Caco-2 (cell line): ENCODE results near the gene TIPRL. TPM values are rescaled to one million over a fixed set of nuclear protein-coding genes. Genes with fewer than 3 reads are reported as not detected.

Experiments used
- BruUV-seq: library from RNA; stranded (reverse); fragments of 400-500 nt; replicated peaks from 2 replicates; lab custom pipeline; 2021; lab: Mats Ljungman, UMichigan
- CTCF ChIA-PET: fragments of 300-600 bp; sonication (Branson Sonifier 250); formaldehyde crosslinking; loops from one replicate; lab custom pipeline; 2022; ENCODE audit warnings: antibody characterized with exemption; lab: Charles Lee
- POLR2A ChIA-PET: fragments of 300-600 bp; sonication (Branson Sonifier 250); formaldehyde crosslinking; loops from one replicate; lab custom pipeline; 2022; ENCODE audit warnings: antibody characterized with exemption; lab: Charles Lee
- DNase-seq, 2 experiments: peaks; one replicate each; pipeline versions ENCODE4 v3.0.0 to v3.0.0-alpha.2; 2020 to 2022
- H3K27me3 ChIP-seq: replicated peaks from 2 replicates; pipeline ENCODE4 v1.6.0; 2011; ENCODE audit warnings: low read length; ENCODE audit not compliant: control insufficient read depth, insufficient read depth
- H3K36me3 ChIP-seq: 2 replicates; pipeline ENCODE4 v1.5.1; 2011; ENCODE audit warnings: low read length; ENCODE audit not compliant: control insufficient read depth, insufficient read depth
- H3K4me1 ChIP-seq: fragments of 250-450 bp; sonication (Bioruptor Pico); 2 replicates; pipeline ENCODE4 v1.5.1; 2020; ENCODE audit warnings: mild to moderate bottlenecking
- H3K4me3 ChIP-seq: 2 replicates; pipeline ENCODE4 v1.5.1; 2011; ENCODE audit warnings: low read depth, mild to moderate bottlenecking, control low read depth, low read length
- H3K9me3 ChIP-seq: fragments of 250-450 bp; sonication (Bioruptor Pico); 2 replicates; pipeline ENCODE4 v1.5.1; 2020; ENCODE audit warnings: mild to moderate bottlenecking, moderate library complexity
- H3K27ac Mint-ChIP-seq: one replicate; pipeline ENCODE4 v1.8.0; 2022; ENCODE audit warnings: mixed read lengths; ENCODE audit not compliant: unreplicated experiment
- H3K27me3 Mint-ChIP-seq: one replicate; pipeline ENCODE4 v1.8.0; 2022; ENCODE audit warnings: mixed read lengths; ENCODE audit not compliant: insufficient read depth, unreplicated experiment
- H3K36me3 Mint-ChIP-seq: one replicate; pipeline ENCODE4 v1.8.0; 2022; ENCODE audit warnings: mild to moderate bottlenecking, mixed read lengths; ENCODE audit not compliant: insufficient read depth, unreplicated experiment
- H3K4me1 Mint-ChIP-seq: one replicate; pipeline ENCODE4 v1.8.0; 2022; ENCODE audit warnings: low read depth, mixed read lengths; ENCODE audit not compliant: unreplicated experiment
- H3K4me3 Mint-ChIP-seq: one replicate; pipeline ENCODE4 v1.8.0; 2022; ENCODE audit warnings: mild to moderate bottlenecking, moderate library complexity, mixed read lengths; ENCODE audit not compliant: unreplicated experiment
- H3K9me3 Mint-ChIP-seq: one replicate; pipeline ENCODE4 v1.8.0; 2022; ENCODE audit warnings: mixed read lengths; ENCODE audit not compliant: unreplicated experiment
- intact Hi-C: fragments of 100-400 bp; cut with micrococcal nuclease; formaldehyde crosslinking; loops from one replicate; pipeline ENCODE4 v1.10.0; 2022; ENCODE audit not compliant: unreplicated experiment
- total RNA-seq: library from RNA; stranded (reverse); gene quantifications from 2 replicates; pipeline ENCODE4 v1.2.3, GENCODE V29; 2022
- TF ChIP-seq, protein P1 (sequence below), 2 experiments: fragments of 200-600 bp in 1 of 2; IDR thresholded peaks; 1 replicate in 1 of 2; 2 replicates in 1 of 2; pipeline versions ENCODE4 v1.5.1 to v1.8.0; 2011 to 2022; ENCODE audit warnings: antibody characterized with exemption in 1 of 2, control low read depth in 1 of 2, inconsistent platforms in 1 of 2, low read depth in 1 of 2, low read length in 1 of 2, mild to moderate bottlenecking in 1 of 2, moderate library complexity in 1 of 2; ENCODE audit not compliant: insufficient read depth in 1 of 2, severe bottlenecking in 1 of 2, unreplicated experiment in 1 of 2

Gene TIPRL
- total RNA-seq, 1 experiment from 2014 or later, result 38.1 TPM

DNA sequence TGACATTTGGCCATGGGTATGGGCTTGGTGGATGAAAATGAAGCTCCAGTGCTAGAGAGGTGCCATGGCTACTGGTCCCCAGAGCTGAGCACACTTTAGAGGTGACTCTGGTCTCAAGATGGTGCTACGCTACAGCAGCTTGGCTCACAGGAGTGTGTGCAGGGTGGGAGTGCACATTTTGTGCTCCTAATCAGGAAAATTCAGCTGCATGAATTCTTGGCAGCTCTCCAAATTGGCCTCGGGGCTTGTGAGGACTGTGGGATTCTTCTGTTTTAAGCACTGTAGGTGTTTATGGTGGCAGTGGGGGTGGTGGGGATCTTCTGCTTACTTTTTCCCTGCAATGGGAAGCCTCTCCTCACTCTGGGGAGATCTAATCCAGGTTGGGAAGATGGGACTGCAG lies 17.3 kb upstream of the TIPRL start:
- POLR2A ChIA-PET, result no interaction called here
- intact Hi-C loops, result no loop called here
- Histone ChIP-seq H3K27me3 (no peaks in the 10 kb centered on the region), H3K9me3 (peaks cover 34% of the 10 kb centered on the region), H3K4me3 (no peak overlapping the region), H3K4me1 (no peaks in the 10 kb centered on the region), H3K36me3 (no peaks in the 10 kb centered on the region)
- DNase-seq, result no peak
- H3K27ac Mint-ChIP-seq, result no peak overlapping the region
- no peaks in the 10 kb centered on the region for H3K4me1 Mint-ChIP-seq
- H3K36me3 Mint-ChIP-seq, result no peaks in the 10 kb centered on the region
- BruUV-seq, result no TSS peak
- H3K27me3 Mint-ChIP-seq, result no peaks in the 10 kb centered on the region
- TF ChIP-seq, protein P1, sequence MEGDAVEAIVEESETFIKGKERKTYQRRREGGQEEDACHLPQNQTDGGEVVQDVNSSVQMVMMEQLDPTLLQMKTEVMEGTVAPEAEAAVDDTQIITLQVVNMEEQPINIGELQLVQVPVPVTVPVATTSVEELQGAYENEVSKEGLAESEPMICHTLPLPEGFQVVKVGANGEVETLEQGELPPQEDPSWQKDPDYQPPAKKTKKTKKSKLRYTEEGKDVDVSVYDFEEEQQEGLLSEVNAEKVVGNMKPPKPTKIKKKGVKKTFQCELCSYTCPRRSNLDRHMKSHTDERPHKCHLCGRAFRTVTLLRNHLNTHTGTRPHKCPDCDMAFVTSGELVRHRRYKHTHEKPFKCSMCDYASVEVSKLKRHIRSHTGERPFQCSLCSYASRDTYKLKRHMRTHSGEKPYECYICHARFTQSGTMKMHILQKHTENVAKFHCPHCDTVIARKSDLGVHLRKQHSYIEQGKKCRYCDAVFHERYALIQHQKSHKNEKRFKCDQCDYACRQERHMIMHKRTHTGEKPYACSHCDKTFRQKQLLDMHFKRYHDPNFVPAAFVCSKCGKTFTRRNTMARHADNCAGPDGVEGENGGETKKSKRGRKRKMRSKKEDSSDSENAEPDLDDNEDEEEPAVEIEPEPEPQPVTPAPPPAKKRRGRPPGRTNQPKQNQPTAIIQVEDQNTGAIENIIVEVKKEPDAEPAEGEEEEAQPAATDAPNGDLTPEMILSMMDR (IDR thresholded peaks at IDR 0.05; ENCODE audit: insufficient read depth in 1 of 2, low read depth in 1 of 2, low read length in 1 of 2, severe bottlenecking in 1 of 2, unreplicated experiment in 1 of 2), result no peak
- H3K4me3 Mint-ChIP-seq, result no peak overlapping the region
- CTCF ChIA-PET, result no interaction called here
- H3K9me3 Mint-ChIP-seq, result peaks cover 44% of the 10 kb centered on the region

DNA sequence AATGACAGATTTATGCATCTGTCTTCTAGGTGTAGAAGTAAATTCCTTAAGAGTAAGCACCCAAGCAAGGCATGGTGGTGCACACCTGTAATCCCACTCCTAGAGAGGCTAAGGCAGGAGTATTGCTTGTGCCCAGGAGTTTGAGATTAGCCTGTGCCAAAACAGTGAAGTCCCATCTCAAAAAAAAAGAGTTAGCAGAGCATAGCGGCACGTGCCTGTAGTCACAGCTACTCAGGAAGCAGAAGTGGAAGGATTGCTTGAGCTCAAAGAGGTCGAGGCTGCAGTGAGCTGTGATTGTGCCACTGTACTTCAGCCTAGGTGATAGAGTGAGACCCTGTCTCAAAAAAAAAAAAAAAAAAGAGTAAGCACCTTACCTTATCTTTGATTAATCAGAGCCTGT lies 15.1 kb upstream of the TIPRL start:
- Histone ChIP-seq H3K9me3 (peaks cover 21% of the 10 kb centered on the region), H3K36me3 (no peaks in the 10 kb centered on the region), H3K27me3 (no peaks in the 10 kb centered on the region), H3K4me3 (no peak overlapping the region), H3K4me1 (no peaks in the 10 kb centered on the region)
- no TSS peak for BruUV-seq
- Mint-ChIP-seq H3K4me1 (no peaks in the 10 kb centered on the region), H3K9me3 (peaks cover 33% of the 10 kb centered on the region), H3K27me3 (no peaks in the 10 kb centered on the region), H3K27ac (no peak overlapping the region), H3K4me3 (no peak overlapping the region), H3K36me3 (no peaks in the 10 kb centered on the region)
- CTCF ChIA-PET, result interaction anchor here (0.6 kb wide), 1 partner anchor 81 kb away, joined by 3 read pairs; no protein-coding TSS in a partner anchor
- intact Hi-C loops, result no loop called here
- DNase-seq, result no peak
- TF ChIP-seq, protein P1 (IDR thresholded peaks at IDR 0.05; ENCODE audit: insufficient read depth in 1 of 2, low read depth in 1 of 2, low read length in 1 of 2, severe bottlenecking in 1 of 2, unreplicated experiment in 1 of 2), result no peak
- POLR2A ChIA-PET, result interaction anchor here (0.7 kb wide), 1 partner anchor 87 kb away, joined by 6 read pairs; no protein-coding TSS in a partner anchor

DNA sequence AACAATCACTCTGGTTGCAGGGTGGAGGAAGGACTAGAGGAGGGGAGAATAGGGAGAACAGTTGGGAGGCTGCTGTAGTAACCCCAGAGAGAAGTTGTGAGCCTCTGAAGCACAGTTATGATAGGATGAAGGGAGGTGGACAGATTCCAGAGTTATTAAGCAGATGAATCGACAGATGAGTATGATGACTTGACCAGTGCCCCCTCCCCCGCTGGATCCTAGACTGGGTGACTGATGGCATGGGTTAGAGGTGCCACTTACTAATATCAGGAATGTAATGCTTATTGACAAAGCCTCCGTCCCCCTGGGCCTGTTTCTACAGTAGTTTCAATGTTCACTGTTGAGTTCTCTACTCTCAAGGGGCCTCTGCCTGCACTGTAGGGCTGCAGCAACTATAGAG lies 14.0 kb upstream of the TIPRL start:
- BruUV-seq, result no TSS peak
- no peak overlapping the region for H3K4me3 ChIP-seq
- intact Hi-C loops, result no loop called here
- no peak overlapping the region for H3K4me3 Mint-ChIP-seq
- ChIA-PET CTCF (interaction anchor here (0.6 to 0.7 kb wide), 2 partner anchors 20 to 1385 kb away, joined by 5 read pairs; no protein-coding TSS in a partner anchor), POLR2A (no interaction called here)
- H3K36me3 ChIP-seq, result no peaks in the 10 kb centered on the region
- H3K27me3 Mint-ChIP-seq, result no peaks in the 10 kb centered on the region
- peaks cover 10% of the 10 kb centered on the region for H3K9me3 ChIP-seq
- H3K27me3 ChIP-seq, result no peaks in the 10 kb centered on the region
- DNase-seq, result no peak
- H3K9me3 Mint-ChIP-seq, result peaks cover 22% of the 10 kb centered on the region
- no peak overlapping the region for H3K27ac Mint-ChIP-seq
- TF ChIP-seq, protein P1 (IDR thresholded peaks at IDR 0.05; ENCODE audit: insufficient read depth in 1 of 2, low read depth in 1 of 2, low read length in 1 of 2, severe bottlenecking in 1 of 2, unreplicated experiment in 1 of 2), result no peak
- no peaks in the 10 kb centered on the region for H3K4me1 Mint-ChIP-seq
- no peaks in the 10 kb centered on the region for H3K36me3 Mint-ChIP-seq
- no peaks in the 10 kb centered on the region for H3K4me1 ChIP-seq
